ENCODE measurements around the gene SDF2L1.

Gene SDF2L1

GRCh38 chr22:21622011-21622918 lies 19.8 kb upstream of the SDF2L1 start:
- no peak for DNase-seq

DNA sequence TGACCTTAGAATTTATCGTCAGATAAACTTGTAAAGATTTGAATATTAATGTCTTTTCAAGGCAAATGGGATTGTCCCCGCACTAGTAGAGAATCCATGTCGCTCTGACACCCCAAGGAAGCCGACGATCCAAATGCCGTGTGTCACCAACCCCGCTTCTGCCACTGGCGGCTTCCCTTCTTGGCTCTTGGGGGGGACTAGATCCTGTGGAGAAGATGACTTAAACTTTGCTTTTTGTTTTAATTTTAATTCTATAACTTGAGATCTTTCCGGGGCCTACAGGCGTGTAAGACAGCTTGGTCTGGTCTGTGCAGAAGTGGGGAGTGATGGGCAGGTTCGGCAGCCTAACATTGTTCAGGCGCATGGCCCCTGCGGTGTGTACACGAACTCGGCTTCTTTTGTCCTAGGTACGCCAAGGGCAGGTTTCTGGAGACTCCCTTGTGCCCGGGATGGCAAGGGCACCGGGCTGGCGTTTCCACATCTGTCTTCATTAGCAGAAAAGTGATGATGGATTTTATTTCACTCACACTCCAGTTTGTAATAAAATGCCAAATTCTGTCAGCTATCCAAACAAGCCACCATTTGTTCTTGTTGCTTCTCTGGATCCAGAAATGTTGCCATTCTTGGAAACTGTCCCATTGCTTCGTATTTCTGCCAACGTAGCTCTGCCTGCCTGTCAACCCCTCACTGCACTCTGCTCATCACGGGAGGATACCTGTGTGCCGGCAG lies 19.0 kb upstream of the SDF2L1 start:
- no peak for DNase-seq

DNA sequence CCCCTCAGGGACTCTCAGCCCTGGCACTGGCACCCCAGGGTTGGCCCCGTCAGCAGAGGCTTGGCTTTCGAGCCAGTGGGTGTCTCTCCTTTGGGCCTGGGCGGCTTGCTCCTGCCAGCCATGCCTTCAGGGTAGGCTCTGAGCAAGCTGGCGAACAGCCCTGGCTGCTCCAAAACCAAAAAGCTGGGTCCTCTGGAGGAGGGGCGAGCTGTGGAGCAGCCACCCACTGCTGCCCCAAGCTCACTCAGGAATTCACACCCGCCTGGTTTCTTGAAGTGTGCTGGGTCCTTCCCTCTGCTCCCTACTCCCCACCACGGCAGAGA lies 18.5 kb upstream of the SDF2L1 start:
- no peak for DNase-seq

GRCh38 chr22:21624120-21624879 lies 17.8 kb upstream of the SDF2L1 start:
- peak; percentile 24 to 33 for DNase-seq

- no peak for DNase-seq
These were observed 17.0 kb upstream of the SDF2L1 start for GRCh38 chr22:21624880-21625791.

- DNase-seq, result no peak
These were observed 15.9 kb upstream of the SDF2L1 start for GRCh38 chr22:21626073-21626734.

DNA sequence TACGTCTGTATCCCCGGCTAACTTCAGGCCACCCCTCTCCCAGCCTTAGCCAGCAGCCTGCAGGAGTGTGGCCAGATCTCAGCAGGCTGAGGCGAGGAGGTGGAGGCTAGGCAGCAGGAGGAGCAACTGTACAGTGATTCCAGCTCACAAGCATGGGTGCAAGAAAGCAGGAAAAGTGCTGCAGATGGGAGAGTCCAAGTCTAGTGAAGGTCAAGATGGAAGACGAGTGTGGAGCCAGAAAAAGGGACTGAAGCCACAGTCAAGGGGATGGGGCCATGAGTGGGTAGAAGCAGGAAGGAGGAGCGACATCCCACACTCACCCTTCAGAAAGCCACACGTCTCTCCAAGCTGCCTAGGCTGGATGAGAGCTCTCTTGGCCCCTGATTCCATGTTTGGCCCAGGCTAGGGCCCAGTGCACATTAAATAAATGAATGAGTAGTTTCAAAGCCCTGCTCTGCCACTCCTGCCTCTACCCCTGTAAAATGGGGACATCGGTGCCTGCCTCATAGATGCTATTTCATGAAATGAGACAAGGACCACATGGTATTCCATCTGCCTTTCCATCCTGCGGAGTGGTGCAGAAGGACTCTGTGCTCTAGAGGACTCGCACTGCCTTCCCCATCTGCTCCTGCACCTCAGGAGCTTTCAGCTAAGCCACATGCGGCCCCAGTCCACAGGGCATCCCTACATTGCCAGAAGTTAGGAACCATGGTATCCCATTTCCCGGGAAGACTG lies 15.2 kb upstream of the SDF2L1 start:
- no peak for DNase-seq

GRCh38 chr22:21628386-21629254 lies 13.5 kb upstream of the SDF2L1 start:
- DNase-seq, result no peak

DNA sequence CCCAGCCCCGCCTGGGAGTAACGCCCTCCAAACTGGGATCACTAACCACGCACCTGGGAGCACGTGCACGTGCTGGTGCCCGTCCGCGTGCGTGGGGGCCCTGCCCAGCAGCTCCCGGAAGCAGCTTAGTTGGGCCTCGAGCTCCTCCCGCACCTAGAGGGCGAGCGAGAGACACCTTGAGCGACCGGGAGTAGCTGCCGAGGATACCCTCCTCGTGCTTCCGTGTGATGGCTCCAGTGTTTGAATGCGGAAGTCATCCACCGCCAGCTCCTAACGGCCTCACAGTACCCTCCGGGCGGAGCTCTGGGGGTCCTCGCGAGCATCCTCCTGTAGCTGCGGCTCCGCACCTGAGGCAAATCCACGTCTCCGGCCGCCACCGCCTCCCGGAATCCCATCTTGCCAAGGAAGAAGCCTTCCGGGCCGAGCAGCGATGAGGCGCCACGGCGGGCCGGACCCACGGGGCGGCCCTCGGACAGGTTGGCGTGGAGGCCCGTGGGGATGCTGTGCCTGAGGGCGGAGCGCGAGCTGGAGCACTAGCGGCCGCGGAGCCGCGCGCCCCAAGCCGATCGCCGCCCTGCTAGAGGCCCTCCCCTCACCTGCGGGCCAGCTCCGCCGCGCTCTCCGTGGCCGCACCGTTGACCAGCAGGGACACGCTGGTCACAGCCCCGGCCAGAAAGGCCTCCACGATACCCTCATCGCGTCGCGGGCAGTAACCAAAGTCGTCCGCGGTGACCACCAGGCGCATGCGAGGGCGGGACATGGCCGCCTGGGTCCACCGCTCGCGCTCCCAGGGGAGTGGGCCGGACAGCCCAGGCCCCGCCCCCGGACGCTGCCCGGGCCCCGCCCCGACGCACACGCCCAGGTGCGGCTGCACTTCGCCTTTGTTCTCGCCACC lies 12.6 kb upstream of the SDF2L1 start, which contains the start of gene YDJC:
YDJC (minus strand) TSS at position 768 of the 895 bp plus-strand sequence; CDS start at position 760, 8 bp downstream.
- DNase-seq, result peak; percentile 93 to 94

- no peak for DNase-seq
These were observed 11.1 kb upstream of the SDF2L1 start for GRCh38 chr22:21631025-21631424.

DNA sequence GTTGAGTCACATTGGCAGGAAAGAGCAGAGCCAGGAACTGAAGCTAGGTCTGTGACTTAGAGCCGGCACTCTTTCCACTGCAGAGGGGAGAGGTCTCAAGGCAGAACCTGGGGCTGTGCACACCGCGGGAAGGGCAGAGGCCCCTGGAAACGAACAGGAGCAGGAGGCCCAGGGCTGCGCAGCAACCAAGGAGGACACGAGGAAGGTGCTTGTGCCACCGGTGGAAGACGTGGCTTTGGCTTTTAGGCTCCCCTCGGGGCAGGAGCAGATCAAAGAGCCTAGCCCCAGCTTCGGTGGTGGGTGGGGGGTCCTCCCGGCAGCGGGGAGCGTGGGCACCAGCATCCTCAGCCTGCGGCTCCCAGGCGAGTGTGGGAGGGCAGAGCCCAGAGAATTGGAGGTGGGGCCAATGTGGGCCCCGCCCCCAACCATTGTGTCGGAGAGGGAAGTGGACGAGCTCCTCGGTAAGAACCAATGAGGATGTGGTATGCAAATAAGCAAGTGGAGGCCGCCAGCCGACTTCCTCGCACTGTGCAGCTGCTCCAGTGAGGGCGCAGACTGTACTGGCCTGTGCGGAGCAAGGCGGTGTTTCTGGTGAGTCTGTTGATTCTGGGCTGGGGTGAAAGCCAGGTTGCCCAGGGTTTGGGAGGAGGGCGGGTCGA lies 9.7 kb upstream of the SDF2L1 start, which contains the start of gene CCDC116:
CCDC116 (plus strand) TSS at position 524 of the 659 bp plus-strand sequence. CDS start 422 bp downstream, outside the sequence.
- peak; percentile 73 to 83 for DNase-seq

DNA sequence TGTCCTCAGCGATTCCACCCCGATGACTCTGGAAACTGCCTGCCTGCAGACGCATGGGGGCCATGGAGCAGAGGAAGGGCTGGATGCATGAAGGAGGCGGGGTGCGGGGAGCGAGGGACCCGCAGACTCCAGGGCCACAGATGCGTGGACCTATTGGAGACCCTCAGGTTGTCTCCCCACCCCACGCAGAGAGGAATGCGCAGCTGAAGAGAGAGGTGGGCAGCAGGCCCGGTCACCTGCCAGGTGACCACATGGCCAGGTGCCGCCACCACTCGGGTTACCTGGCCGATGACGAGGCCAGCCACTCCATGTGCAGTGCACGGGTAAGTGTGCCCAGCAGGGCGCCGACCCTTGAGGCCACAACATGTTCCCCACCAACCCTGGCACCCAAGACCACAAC lies 9.2 kb upstream of the SDF2L1 start:
- DNase-seq, result no peak

DNA sequence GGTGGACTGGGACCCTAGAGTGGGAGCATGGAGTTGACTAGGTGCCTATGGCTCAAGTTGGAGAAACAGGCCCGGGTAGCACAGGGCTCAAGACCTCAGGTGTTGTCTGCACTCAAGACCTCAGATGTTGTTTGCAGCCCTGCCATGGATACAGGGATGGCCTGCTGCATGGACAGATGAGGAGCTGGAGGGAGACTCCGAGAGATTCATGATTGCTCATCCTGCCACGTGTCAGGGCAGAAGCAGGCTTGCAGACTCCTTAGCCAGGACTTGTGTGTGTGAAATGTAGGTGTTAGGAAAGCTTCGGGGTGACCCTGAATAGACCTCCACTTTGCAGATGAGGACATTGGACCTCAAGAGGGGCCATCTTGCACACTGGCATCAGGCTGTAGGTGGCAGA lies 8.6 kb upstream of the SDF2L1 start:
- DNase-seq, result no peak

- no peak for DNase-seq
These were observed 8.0 kb upstream of the SDF2L1 start for GRCh38 chr22:21634081-21634480.

GRCh38 chr22:21634844-21635243 lies 7.3 kb upstream of the SDF2L1 start:
- no peak for DNase-seq

DNA sequence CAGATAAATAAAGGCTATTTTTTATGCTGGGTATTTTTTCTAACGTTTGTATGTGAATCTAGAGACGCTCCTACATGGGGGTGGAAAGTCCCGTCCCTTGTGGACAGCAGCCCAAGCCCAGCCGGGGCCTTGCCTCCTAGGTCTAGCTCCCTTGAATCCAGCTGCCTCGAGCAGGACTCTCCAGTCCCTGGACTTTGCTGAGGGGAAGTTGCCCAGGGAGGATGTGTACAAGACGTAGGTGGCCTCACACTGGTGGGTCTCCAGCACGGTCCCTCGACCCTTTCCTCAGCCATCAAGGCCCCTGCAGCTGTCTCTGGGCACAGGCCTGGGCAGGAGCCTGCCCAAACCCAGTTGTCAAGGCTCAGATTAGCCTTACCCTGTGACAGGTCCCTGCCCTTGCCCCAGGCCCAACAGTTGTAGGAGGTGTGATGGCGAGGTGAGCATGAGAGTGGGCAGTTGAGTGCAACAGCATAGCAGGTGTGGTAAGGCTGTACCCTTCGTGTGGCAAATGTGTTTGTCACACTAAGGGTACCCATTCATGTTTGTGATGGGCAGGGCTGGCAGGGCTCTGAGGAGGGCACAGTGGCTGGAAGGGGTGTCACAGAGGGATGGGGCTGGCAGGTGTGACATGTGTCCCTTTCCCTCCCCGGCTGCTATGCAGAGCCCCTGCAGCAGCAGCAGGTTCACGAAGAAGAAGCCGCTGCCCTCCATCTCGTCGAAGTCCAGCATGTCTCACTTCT lies 6.2 kb upstream of the SDF2L1 start:
- no peak for DNase-seq

- no peak for DNase-seq
These were observed 5.4 kb upstream of the SDF2L1 start for GRCh38 chr22:21636629-21637218.
